ENCODE data around the gene CBLL1.

Gene CBLL1

GRCh38 chr7:107743567-107744344, at the start of gene CBLL1:
TSS of gene CBLL1 (plus strand) at chr7:107744142. CDS start at chr7:107744164, 22 bp downstream.
- DNase-seq = peak; percentile 91

- no peak for DNase-seq
Observed at GRCh38 chr7:107694386-107694785, 49.6 kb upstream of the CBLL1 start.

GRCh38 chr7:107696330-107696946, 47.5 kb upstream of the CBLL1 start:
- DNase-seq = no peak

- DNase-seq = no peak
Observed at GRCh38 chr7:107697321-107698049, 46.5 kb upstream of the CBLL1 start.

GRCh38 chr7:107700570-107700969, 43.4 kb upstream of the CBLL1 start:
- DNase-seq = no peak

GRCh38 chr7:107701191-107701590, 42.8 kb upstream of the CBLL1 start:
- DNase-seq = no peak

- no peak for DNase-seq
Observed at GRCh38 chr7:107703219-107703618, 40.7 kb upstream of the CBLL1 start.

- no peak for DNase-seq
Observed at GRCh38 chr7:107703872-107704271, 40.1 kb upstream of the CBLL1 start.

GRCh38 chr7:107708956-107709355, 35.0 kb upstream of the CBLL1 start:
- no peak for DNase-seq

GRCh38 chr7:107711301-107711700, 32.6 kb upstream of the CBLL1 start:
- DNase-seq = no peak

GRCh38 chr7:107712025-107712424, 31.9 kb upstream of the CBLL1 start:
- DNase-seq = no peak

- no peak for DNase-seq
Observed at GRCh38 chr7:107712896-107713295, 31.0 kb upstream of the CBLL1 start.

- no peak for DNase-seq
Observed at GRCh38 chr7:107715531-107715930, 28.4 kb upstream of the CBLL1 start.

- no peak for DNase-seq
Observed at GRCh38 chr7:107718456-107719193, 25.3 kb upstream of the CBLL1 start.

GRCh38 chr7:107721286-107721685, 22.7 kb upstream of the CBLL1 start:
- no peak for DNase-seq

GRCh38 chr7:107723255-107723654, 20.7 kb upstream of the CBLL1 start:
- DNase-seq = no peak

GRCh38 chr7:107725138-107725740, 18.7 kb upstream of the CBLL1 start:
- DNase-seq = peak; percentile 59

- no peak for DNase-seq
Observed at GRCh38 chr7:107726356-107727130, 17.4 kb upstream of the CBLL1 start.

- DNase-seq = no peak
Observed at GRCh38 chr7:107728276-107728675, 15.7 kb upstream of the CBLL1 start.

GRCh38 chr7:107742678-107743566, 1.0 kb upstream of the CBLL1 start:
- DNase-seq = no peak

- no peak for DNase-seq
Observed at GRCh38 chr7:107744345-107744750, 406 bp downstream of the CBLL1 start.
